ENCODE measurements around the gene PLAGL2.

GRCh38 chr20:32162351-32162750 lies 45.2 kb downstream of the PLAGL2 start:
- TF ChIP-seq MAX (CRISPR knock-in tag; IDR thresholded peaks at IDR 0.05) (no peak), ARID4B (CRISPR knock-in tag; IDR thresholded peaks at IDR 0.05; ENCODE audit: borderline replicate concordance) (no peak), IRF2 (CRISPR knock-in tag; IDR thresholded peaks at IDR 0.05; ENCODE audit: borderline replicate concordance, low read depth) (no peak), USF1 (CRISPR knock-in tag; IDR thresholded peaks at IDR 0.05) (no peak), CTCF (IDR thresholded peaks at IDR 0.05) (no peak), ESRRA (CRISPR knock-in tag; IDR thresholded peaks at IDR 0.05; ENCODE audit: borderline replicate concordance) (no peak), CREM (CRISPR knock-in tag; IDR thresholded peaks at IDR 0.05) (no peak)
